AG04449 (cell line): ENCODE measurements around the gene IFNGR2.
A peak's percentile ranks its signal among the peaks of the same experiment; 100 is the strongest.
"Not testable (repeated sequence)": the region's sequence is repeated elsewhere in the genome, so short reads cannot be mapped to it uniquely, and the experiment has no call there.

ENCODE experiments used
- CTCF ChIA-PET: fragments of 350-600 bp; formaldehyde crosslinking; extraction: SDS; loops from one replicate; lab custom pipeline; 2021; ENCODE audit warnings: antibody characterized with exemption; lab: Yijun Ruan, JAX
- POLR2A ChIA-PET: fragments of 400-600, 350-600 bp; formaldehyde crosslinking; extraction: SDS; loops from one replicate; lab custom pipeline; 2020; ENCODE audit warnings: antibody characterized with exemption, inconsistent platforms; lab: Yijun Ruan, JAX
- DNase-seq: peaks from one replicate; pipeline ENCODE4 v3.0.0-alpha.2; 2010; ENCODE audit warnings: low read depth, low spot score
- H3K4me3 ChIP-seq: 2 replicates; pipeline ENCODE4 v1.5.1; 2011; ENCODE audit warnings: low read depth, mild to moderate bottlenecking, control low read depth, low read length
- TF ChIP-seq, protein P1 (sequence below): IDR thresholded peaks from one replicate; pipeline ENCODE4 v1.5.1; 2011; ENCODE audit warnings: mild to moderate bottlenecking, moderate library complexity, low read length, control low read depth, inconsistent platforms; ENCODE audit not compliant: insufficient read depth; ENCODE audit errors: missing control alignments

IFNGR2 gene

DNA sequence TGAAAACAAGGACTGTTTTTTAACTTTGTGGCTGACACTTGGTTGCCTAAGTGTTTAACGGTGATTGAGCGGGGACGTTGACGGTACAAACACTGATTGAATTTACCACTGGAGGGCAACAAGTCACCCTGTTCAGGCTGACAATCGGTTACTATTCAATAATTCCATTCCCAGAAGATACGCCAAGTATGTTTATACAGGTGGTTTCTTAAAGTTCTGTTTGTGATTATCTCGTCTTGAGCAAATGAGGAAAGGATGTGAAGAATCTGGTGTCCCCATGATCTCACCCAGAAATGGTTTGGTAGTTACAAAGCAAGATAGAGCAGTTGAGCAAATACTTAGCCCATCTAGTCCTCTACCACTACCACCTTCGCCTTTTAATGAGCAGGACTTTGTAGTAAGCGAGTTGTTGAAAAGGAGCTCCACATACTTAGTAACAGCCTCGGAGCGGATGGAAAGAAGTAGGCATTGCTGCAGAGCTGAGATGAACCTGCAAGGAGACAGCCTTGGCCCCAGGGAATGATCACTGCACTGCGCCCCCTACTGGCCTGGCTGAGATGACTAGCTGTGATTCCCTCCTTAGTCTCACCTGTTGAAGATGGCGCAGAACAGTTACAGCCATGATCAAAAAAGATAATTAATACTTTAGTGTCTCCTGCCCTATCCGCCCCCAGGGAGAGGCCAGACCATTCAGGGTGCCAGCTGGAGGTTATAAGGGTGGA is 42.2 kb upstream of the IFNGR2 start:
- DNase-seq = peak; percentile 73
- TF ChIP-seq, protein P1, sequence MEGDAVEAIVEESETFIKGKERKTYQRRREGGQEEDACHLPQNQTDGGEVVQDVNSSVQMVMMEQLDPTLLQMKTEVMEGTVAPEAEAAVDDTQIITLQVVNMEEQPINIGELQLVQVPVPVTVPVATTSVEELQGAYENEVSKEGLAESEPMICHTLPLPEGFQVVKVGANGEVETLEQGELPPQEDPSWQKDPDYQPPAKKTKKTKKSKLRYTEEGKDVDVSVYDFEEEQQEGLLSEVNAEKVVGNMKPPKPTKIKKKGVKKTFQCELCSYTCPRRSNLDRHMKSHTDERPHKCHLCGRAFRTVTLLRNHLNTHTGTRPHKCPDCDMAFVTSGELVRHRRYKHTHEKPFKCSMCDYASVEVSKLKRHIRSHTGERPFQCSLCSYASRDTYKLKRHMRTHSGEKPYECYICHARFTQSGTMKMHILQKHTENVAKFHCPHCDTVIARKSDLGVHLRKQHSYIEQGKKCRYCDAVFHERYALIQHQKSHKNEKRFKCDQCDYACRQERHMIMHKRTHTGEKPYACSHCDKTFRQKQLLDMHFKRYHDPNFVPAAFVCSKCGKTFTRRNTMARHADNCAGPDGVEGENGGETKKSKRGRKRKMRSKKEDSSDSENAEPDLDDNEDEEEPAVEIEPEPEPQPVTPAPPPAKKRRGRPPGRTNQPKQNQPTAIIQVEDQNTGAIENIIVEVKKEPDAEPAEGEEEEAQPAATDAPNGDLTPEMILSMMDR = peak; percentile 89
- ChIA-PET CTCF (interaction anchor here (0.6 to 7.7 kb wide), 47 partner anchors 8 to 268 kb away, joined by 3 to 86 read pairs (median 5); partner anchors contain the start of gene IFNAR1), POLR2A (interaction anchor here (0.6 kb wide), 1 partner anchor 49 kb away, joined by 3 read pairs; no protein-coding TSS in a partner anchor)
- no peak overlapping the region for H3K4me3 ChIP-seq

DNA sequence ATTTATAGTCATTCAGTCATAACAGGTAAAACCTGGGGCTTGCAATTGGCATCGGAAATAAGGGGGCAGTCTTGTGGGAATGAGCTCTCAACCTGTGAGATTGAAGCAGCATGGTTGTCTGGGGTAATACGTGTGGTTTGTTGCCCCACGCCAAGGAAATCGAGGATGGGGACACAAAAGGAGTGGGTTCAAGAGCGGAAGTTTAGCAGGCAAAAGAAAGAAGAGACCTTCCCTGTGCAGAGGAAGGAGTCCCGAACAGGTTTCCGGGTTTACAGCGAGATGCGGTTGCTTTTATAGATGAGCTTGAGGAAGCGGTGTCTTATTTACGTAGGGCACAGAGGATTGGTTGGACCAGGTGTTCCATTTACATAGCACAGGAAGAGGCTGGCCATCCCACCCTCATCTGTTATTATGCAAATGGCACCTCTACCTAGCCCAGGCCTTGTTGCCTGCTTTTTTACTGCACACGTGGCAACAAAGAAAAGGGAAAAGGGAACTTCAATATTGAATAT is 41.1 kb upstream of the IFNGR2 start:
- CTCF ChIA-PET = interaction anchor here (0.8 to 7.7 kb wide), 31 partner anchors 9 to 165 kb away, joined by 3 to 86 read pairs (median 8); partner anchors contain the start of gene IFNAR1
- DNase-seq = no peak
- H3K4me3 ChIP-seq = no peak overlapping the region

GRCh38 chr21:33363911-33364609 is 39.2 kb upstream of the IFNGR2 start:
- H3K4me3 ChIP-seq, POLR2A ChIA-PET, DNase-seq: not testable (repeated sequence)
- CTCF ChIA-PET = interaction anchor here (1.2 kb wide), 1 partner anchor 167 kb away, joined by 5 read pairs; no protein-coding TSS in a partner anchor

More for the DNA sequence above, 41.1 kb upstream of the IFNGR2 start:
- TF ChIP-seq, protein P1 = no peak
- POLR2A ChIA-PET = interaction anchor here (0.5 kb wide), 1 partner anchor 263 kb away, joined by 3 read pairs; no protein-coding TSS in a partner anchor

DNA sequence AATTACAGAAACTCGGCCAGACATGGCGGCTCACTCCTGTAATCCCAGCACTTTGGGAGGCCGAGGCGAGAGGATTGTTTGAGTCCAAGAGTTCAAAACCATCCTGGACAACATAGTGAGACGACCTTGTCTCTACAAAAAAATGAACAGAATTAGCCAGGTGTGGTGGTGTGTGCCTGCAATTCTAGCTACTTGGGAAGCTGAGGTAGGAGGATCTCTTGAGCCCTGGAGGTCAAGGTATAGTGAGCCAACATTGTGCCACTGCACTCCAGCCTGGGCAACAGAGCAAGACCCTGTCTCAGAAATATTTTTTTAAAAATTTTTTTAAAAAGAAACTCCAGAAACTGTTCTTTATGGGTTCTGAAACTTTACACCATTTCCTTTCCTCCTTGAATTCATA is 38.4 kb upstream of the IFNGR2 start:
- CTCF ChIA-PET = interaction anchor here (1.2 to 1.6 kb wide), 2 partner anchors 11 to 80 kb away, joined by 4 read pairs; no protein-coding TSS in a partner anchor
- TF ChIP-seq, protein P1 = no peak
- POLR2A ChIA-PET = no interaction called here
- DNase-seq = no peak
- no peak overlapping the region for H3K4me3 ChIP-seq

- TF ChIP-seq, protein P1 = no peak
- H3K4me3 ChIP-seq = no peak overlapping the region
- no peak for DNase-seq
- ChIA-PET CTCF (interaction anchor here (1.2 kb wide), 1 partner anchor 11 kb away, joined by 3 read pairs; no protein-coding TSS in a partner anchor), POLR2A (interaction anchor here (0.6 kb wide), 1 partner anchor 60 kb away, joined by 4 read pairs; no protein-coding TSS in a partner anchor)
Measured at GRCh38 chr21:33367309-33367973, 35.8 kb upstream of the IFNGR2 start.

DNA sequence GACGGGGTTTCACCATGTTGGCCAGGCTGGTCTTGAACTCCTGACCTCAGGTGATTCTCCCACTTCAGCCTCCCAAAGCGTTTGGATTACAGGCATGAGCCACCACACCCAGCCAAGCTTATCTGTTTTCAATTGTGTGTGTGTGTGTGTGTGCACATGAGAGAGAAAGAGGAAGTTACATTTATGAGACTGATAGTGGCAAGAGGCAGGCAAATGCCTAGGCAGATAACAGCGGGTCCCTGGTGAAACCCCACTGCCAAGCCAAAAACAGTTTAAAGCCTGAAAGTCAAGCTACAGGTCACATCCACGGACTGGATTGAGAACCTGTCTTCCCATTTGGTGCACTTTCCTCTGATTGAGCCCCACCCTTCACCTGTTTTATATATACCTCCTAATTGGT is 35.1 kb upstream of the IFNGR2 start:
- H3K4me3 ChIP-seq = no peak overlapping the region
- CTCF ChIA-PET = no interaction called here
- no peak for DNase-seq
- POLR2A ChIA-PET = no interaction called here
- TF ChIP-seq, protein P1 = no peak
